Activated CD4-positive, alpha-beta T cell treated with anti-CD3 and anti-CD28 coated beads, Interleukin-2, amount 50 U/mL, for 24 hours (primary cell): ENCODE measurements around the gene RNF126.
A peak's percentile ranks its signal among the peaks of the same experiment; 100 is the strongest.
"Not testable (repeated sequence)": the region's sequence is repeated elsewhere in the genome, so short reads cannot be mapped to it uniquely, and the experiment has no call there.

Experiments
- DNase-seq, 2 donors: peaks; one replicate each; pipeline ENCODE4 v3.0.0-alpha.2; 2020; ENCODE audit warnings: low read depth in 1 of 2, low spot score in 1 of 2

Gene RNF126

DNA sequence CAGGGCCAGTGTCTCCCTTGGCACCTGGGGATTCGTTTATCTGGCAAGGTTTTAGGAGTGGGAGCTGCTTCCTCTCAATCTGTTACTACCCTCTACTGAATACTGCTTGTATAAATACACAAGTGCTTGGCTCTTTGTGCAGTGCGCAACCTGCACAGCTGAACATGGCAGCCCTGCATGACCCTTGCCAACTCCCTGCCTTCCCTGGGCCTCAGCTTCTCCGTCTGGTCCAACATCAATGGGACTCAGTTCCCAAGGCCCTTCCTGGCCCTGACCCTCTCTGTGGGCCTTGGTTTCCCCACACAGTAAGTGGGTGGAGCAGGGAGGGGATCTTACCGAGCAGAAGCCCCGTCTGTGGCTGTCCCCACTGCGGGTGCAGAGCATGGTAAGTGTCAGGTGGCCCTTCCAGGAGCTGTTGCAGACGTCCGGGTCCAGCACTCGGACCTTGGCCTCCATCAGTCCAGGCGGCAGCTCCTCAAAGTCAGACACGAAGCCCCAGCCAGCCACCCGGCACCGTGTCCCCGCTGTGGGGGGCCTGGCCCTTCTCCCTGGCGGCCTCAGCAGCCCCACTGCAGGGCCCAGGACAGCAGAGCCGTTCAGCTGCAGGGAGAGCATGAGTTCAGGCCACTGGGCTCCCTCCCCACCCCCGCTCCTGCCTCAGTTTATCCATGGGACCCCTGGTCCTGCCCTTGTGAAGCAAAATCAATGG, 23.7 kb upstream of the RNF126 start:
- no peak for DNase-seq

DNA sequence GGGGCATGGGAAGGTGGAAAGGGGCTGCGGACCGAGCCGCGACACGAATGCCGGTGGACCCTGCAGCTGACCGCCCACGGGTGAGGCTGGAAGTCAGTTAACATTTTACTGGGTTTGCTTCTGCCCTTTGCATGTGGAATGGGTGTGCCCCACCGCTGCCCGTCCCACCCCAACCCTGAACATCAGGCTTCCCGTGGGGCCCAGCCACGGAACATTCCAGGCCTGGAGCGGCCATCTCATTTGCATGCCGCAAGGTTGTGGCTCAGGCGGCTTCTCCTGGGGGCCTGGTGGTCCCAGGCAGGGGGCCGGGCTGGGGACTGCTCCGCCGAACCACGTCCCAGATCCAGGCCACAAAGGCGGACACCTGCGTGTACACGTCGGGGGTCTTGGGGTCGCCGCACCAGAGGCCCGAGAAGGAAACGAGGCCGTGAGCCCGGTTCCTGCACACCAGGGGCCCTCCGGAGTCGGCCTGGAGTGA, 22.5 kb upstream of the RNF126 start:
- no peak for DNase-seq

DNA sequence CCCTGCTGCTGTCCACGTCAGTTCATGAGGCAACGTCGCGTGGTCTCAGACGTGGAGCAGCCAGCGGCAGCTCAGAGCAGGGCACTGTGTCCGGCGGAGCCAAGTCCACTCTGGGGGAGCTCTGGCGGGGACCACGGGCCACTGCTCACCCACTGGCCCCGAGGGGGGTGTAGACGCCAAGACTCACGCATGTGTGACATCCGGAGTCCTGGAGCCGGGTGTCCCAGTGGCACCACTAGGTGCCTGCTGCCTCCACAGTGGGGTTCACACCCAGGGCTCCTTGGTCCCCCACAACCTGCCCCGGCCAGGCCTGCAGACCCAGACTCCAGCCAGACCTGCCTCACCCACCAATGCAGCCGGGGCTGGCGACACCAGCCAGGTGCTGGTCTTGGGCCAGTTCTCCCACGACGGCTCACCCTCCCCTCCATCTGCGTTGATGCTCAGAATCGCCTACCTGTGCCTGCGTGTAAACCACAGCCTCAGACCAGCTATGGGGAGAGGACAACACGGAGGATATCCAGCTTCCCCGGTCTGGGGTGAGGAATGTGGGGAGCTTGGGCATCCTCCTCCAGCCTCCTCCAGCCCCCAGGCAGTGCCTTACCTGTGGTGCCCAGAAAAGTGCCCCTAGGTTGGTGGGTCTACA, 19.8 kb upstream of the RNF126 start:
- DNase-seq, result no peak

DNA sequence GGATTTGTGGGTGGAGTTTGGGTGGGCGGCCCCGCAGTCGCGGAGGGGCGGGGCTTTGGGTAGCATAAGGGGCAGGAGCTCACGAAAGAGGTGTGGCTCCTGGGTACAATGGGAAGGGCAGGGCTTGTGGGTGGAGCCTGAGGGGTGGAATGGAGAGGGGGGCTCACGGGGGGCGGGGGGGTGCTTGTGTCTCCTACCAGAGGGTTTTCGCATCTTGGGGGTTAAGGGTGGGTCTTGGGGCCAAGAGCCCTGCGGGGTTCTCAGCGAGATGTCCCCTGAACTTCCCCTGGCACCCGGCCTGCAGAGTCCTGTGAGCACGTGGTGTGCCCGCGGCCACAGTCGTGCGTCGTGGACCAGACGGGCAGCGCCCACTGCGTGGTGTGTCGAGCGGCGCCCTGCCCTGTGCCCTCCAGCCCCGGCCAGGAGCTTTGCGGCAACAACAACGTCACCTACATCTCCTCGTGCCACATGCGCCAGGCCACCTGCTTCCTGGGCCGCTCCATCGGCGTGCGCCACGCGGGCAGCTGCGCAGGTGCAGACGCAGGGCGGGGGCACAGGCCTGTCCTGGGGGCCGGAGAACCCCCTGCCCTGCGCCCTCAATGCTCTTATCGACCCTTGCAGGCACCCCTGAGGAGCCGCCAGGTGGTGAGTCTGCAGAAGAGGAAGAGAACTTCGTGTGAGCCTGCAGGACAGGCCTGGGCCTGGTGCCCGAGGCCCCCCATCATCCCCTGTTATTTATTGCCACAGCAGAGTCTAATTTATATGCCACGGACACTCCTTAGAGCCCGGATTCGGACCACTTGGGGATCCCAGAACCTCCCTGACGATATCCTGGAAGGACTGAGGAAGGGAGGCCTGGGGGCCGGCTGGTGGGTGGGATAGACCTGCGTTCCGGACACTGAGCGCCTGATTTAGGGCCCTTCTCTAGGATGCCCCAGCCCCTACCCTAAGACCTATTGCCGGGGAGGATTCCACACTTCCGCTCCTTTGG, 18.3 kb upstream of the RNF126 start:
- DNase-seq, result peak in 1 of 2 donors; percentile 94

DNA sequence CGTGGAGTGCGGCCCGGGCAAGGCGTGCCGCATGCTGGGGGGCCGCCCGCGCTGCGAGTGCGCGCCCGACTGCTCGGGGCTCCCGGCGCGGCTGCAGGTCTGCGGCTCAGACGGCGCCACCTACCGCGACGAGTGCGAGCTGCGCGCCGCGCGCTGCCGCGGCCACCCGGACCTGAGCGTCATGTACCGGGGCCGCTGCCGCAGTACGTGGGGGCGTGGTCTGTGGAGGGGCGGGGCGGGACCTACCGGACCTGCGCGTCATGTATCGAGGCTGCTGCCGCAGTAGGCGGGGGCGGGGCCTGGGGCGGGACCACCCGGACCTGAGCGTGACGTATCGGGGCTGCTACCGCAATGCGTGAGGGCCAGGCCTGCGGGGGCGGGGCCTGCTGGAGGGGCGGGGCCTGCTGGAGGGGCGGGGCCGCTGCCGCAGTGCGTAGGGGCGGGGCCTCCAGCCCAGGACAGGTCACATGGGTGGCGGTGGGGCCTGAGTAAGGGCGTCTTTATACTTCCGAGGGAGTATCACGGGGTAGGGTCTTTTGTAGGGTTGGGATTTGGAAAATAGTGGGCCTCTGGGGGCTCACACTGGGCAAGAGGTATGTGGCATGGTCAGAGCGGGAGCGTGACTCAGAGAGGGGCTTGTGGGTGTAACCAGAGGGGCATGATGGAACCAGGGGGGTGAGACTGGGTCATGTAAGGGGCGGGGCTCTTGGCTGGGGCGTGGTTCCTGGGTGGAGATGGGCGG, 17.4 kb upstream of the RNF126 start:
- DNase-seq, result peak; percentile 99 to 100

DNA sequence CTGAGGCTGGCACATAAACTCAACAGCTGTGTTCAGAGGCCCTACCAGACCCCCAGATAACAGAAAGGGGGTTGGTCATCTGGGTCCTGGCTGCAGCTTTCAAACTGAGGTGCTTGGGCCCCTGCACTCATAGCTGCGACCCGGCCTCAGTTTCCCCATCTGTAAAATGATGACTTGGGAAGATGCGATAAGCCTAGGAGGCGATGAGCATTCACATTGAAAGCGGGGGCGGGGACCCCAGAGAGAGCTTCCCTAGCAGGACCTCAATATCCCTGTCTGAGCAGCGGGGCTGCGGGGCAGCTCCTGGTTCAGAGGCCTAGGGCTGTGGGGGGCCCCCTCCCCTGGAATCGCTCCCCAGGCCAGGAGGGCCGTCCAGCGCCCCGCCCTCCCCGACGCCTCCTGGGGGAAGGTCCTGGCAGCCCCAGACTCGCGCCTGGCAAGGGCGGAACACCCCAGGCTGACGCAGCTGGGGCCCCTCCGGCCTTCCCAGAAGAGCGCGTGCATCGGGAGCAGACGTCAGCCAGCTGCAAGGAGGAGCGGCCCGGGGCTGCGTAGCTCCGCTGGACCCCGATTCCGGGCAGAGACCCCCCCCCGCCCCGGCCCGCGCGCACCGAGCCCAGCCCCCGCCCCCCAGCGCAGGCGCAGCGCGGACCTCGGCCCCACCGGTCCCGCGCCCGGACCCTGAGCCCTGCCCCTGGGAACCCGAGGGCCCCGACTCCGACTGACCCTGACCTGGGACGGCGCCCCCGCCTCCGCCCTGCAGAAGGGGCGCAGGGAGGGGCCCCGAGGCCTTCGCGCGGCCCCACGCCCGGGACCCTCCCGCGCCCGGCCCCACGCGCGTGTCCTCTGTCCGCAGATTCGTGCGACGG, 16.6 kb upstream of the RNF126 start:
- DNase-seq, result no peak

DNA sequence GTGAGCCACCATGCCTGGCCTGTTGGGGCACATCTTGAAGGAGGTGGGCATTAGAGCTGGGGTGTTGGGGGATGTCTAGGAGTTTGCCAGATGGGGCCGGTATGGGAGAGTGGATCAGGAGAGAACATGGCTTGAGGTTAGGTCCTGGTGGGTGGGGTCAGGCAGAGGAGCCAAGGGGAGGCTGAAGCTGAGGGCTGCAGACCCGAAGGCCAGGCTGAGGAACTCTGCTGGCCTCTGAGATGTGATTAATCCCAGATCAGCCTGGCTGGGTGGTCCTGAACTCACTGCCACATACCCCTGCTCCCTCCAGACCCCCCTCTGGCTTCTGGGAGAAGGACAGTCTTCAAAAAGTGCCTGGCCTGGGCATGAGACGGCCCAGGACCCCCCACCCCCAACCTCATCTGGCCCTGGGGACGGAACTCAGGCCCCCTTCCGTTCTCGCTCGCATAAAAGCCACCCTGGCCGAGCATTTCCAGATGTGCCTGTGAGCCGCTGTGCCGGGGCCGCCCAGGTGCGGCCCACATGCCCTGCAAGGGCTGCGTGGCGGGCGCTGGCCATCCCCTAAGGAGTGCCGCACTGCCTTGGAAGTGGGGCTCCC, 15.9 kb upstream of the RNF126 start:
- DNase-seq, result no peak

DNA sequence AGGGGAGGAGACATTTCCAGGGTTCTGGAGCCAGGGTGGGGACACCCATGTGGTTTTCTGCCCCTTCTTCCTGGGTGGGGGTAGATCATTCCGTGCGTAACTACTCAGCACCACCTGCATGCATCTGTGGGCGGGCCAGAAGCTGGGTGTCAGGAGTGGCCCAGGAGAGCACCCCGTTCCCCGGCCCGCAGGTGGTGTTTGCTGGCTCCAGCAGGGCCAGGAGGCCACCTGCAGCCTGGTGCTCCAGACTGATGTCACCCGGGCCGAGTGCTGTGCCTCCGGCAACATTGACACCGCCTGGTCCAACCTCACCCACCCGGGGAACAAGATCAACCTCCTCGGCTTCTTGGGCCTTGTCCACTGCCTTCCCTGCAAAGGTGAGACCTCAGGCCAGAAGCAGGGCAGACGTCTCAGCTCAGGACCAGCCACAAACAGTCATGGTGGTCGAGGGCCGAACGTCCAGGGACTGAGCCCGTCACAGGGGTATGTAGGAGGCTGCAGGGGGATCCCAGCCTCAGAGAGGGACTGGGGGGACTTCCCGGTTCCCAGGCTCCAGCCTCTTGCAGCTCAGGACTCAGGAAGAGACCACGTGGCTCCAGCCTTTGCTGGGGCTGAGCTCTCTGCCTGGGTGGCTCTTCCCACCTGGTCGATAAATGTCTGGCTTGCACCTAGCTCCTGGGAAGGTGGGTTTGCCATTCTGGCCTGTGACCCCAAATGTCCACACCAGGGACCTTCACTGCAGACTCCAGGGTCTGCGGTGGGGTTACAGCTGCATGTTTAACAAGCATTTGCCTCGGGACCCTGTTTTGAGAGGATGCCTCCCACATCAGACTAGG, 14.8 kb upstream of the RNF126 start:
- DNase-seq, result no peak

DNA sequence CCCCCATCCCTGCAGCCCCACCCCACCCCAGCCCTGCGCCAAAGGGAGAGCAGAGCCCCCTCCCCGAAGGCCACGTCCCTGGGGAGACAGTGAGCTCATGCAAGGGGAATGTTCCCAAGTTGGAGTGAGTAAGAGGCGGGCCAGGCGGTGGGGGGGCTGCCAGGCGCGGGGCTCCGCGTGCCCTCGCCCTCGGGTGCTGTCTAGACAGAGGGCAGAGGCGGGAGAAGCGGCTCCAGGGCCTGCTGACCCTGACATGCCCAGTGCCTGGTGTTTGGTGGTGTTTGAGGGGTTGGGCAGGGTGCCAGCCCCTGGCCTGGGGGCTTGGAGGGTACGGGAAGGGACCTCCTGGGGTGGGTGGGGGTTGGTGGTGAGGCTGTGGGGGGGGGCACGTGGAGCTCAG, 14.2 kb upstream of the RNF126 start:
- no peak for DNase-seq

DNA sequence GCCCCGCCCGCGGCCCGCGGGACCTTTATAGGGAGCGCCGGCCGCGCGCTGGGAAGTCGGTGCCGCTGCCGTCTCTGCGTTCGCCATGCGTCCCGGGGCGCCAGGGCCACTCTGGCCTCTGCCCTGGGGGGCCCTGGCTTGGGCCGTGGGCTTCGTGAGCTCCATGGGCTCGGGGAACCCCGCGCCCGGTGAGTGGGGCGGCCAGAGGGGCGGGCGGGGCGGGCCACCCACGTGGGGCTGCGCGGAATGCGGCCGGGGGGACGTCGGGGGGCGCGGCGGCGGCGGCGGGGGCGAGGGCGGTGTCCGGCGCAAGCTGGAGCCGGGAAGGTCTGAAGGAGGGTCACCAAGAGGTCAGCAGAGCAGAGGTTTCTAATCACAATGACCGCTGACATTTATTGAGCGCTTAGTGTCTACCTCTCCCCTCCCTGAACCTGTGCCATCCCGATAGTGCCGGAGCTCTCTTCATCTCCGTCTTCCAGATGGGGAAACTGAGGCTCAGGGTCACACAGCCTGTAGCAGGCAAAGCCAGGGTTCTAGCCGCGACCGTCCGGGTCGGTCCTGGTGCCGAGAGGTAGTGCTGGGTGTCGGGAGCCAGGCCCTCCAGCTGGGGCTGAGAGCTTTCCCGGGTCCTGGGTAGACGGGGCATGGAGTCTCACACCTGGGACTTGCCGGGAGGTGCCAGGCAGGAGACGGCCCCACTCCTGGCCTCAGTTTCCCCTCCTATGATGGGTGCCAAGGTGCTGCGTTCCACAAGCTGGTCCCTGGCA, 13.5 kb upstream of the RNF126 start, which contains the start of gene FSTL3:
TSS of gene FSTL3 (plus strand) at position 54 of the 767 bp plus-strand sequence. CDS start at position 86, 32 bp downstream.
- no peak for DNase-seq

DNA sequence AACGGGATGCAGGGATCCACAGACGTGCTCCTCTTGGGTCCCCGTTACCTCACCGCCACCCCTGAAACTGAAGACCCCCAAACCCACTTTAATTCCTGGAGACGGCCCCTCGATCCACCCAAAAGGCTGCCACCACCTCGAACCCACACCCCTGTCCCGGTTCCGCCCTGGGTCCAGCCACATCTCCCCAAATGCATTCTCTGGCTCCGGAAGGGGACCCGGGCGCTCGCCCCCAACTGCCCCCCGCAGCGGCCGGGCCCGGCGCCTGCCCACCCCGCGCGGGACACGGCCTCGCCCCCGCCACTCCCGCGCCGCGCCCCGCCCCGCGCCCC, 13.0 kb upstream of the RNF126 start:
- DNase-seq, result no peak

DNA sequence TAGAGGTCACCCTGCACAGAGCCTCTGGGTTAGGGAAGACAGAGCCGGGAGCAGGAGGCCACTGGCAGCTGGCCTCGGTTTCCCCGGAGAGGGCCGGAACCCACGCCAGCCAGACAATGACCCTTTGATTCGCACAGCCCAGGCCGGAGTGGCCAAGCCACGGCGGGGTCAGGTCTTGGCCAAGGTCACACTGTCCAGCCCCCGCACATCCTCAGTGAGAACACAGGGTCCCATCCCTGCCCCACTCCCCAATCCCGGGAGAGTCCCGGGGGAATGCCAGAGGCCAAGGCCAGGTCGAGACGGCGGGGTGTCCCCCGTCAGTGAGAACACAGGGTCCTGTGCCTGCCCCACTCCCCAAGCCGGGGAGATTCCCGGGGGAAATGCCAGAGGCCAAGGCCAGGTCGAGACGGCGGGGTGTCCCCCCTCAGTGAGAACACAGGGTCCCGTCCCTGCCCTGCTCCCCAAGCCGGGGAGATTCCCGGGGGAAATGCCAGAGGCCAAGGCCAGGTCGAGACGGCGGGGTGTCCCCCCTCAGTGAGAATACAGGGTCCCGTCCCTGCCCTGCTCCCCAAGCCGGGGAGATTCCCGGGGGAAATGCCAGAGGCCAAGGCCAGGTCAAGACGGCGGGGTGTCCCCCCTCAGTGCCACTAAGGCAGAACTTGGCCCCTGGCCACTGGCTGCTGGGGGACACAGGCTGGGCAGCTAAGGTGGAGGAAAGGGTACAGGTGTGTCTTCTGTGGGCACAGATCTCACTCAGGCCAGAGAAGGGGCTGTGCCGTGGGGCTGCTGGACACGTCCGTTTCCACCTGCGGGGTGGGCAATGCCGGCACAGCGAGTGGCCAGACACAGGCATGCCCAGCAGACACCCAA, 11.5 kb upstream of the RNF126 start:
- DNase-seq, result no peak

DNA sequence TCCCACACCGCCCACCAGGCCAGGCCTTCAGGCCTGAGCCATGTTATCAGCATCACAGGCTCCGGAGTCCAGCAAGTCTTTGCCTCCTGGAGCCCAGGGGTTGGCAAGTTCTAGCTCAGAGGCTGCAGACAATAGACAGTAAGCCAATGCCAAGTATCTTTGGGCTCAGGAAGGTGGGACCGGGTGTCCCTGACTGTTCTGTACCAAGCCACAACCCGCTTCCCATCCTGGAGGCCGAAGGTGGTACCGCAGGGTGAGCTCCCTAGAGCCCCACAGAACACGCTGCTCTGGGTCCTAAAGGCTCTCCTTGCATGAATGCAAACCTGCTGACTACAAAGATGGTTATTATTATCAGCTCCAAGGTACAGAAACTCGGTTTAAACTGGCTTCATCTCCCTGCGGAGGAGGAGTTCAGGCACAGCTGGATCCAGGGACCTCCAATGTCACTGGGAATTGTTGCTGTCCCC, 7.6 kb upstream of the RNF126 start:
- DNase-seq, result no peak

DNA sequence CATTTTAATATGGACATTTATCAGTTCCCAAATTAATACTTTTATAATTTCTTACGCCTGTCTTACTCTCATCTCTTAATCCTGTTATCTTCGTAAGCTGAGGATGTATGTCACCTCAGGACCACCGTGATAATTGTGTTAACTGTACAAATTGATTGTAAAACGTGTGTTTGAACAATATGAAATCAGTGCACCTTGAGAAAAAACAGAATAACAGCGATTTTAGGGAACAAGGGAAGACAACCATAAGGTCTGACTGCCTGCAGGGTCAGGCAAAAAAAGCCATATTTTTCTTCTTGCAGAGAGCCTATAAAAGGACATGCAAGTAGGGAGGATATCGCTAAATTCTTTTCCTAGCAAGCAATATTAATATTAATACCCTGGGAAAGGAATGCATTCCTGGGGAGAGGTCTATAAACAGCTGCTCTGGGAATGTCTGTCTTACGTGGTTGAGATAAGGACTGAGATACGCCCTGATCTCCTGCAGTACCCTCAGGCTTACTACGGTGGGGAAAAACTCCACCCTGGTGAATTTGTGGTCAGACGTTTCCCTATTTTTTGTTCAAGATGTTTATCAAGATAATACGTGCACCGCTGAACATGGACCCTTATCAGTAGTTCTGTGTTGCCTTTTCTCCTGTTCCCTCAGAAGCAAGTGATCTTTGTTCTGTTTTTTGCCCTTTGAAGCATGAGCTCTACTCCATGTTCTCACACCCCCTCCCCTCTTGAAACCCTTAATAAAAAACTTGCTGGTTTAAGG, 5.8 kb upstream of the RNF126 start:
- not testable (repeated sequence) for DNase-seq

DNA sequence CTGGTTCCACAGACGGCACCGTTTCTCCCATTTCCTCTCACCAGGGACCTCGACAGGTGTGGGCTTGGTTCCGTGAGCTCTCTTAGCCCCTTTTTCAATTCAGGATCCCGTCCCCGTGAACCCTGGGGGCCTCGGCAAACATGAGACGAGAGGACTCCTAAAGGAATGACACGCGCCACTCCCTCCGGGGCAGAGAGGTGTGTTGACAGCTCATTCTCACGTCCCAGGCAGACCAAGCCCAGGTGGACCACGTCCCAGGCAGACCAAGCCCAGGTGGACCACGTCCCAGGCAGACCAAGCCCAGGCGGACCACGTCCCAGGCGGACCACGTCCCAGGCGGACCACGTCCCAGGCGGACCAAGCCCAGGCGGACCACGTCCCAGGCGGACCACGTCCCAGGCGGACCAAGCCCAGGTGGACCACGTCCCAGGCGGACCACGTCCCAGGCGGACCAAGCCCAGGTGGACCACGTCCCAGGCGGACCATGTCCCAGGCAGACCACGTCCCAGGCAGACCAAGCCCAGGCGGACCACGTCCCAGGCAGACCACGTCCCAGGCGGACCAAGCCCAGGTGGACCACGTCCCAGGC, 4.1 kb upstream of the RNF126 start:
- not testable (repeated sequence) for DNase-seq
